PC-9 (cell line): ENCODE results near the gene BBIP1. TPM values are rescaled to one million over a fixed set of nuclear protein-coding genes. Genes with fewer than 3 reads are reported as not detected.

Experiments
- BruUV-seq: library from RNA; stranded (reverse); fragments of 400-500 nt; replicated peaks from 2 replicates; lab custom pipeline; 2021; lab: Mats Ljungman, UMichigan
- CTCF ChIA-PET: fragments of 300-600 bp; sonication (Branson Sonifier 250); formaldehyde crosslinking; loops from one replicate; lab custom pipeline; 2022; ENCODE audit warnings: antibody characterized with exemption; lab: Charles Lee
- POLR2A ChIA-PET: fragments of 300-600 bp; sonication (Branson Sonifier 250); formaldehyde crosslinking; loops from one replicate; lab custom pipeline; 2022; ENCODE audit warnings: antibody characterized with exemption; ENCODE audit not compliant: unreplicated experiment; lab: Charles Lee
- DNase-seq, 2 experiments: peaks; one replicate each; pipeline versions ENCODE4 v3.0.0 to v3.0.0-alpha.2; 2015 to 2022; ENCODE audit warnings: mixed read lengths in 1 of 2
- H2AFZ ChIP-seq: fragments of 200-600 bp; sonication (generic); 2 replicates; pipeline ENCODE4 v1.8.1; 2017; ENCODE audit warnings: antibody characterized with exemption
- H3F3A ChIP-seq: fragments of 200-600 bp; sonication (generic); 2 replicates; pipeline ENCODE4 v1.8.1; 2017; ENCODE audit warnings: antibody characterized with exemption, mild to moderate bottlenecking, low read depth; ENCODE audit not compliant: insufficient read depth
- H3K27ac ChIP-seq: fragments of 200-600 bp; sonication (generic); 2 replicates; pipeline ENCODE4 v1.6.1; 2016; ENCODE audit warnings: mixed run types
- H3K27me3 ChIP-seq: fragments of 200-600 bp; sonication (generic); 2 replicates; pipeline ENCODE4 v1.6.1; 2016; ENCODE audit warnings: low read depth, mixed run types; ENCODE audit not compliant: insufficient read depth
- H3K36me3 ChIP-seq: fragments of 200-600 bp; sonication (generic); 2 replicates; pipeline ENCODE4 v1.6.1; 2016; ENCODE audit warnings: low read depth, mixed run types
- H3K4me1 ChIP-seq: fragments of 200-600 bp; sonication (generic); replicated peaks from 2 replicates; pipeline ENCODE4 v1.6.1; 2016; ENCODE audit warnings: mixed run types; ENCODE audit not compliant: insufficient read depth
- H3K4me2 ChIP-seq: fragments of 200-600 bp; sonication (generic); 2 replicates; pipeline ENCODE4 v1.6.1; 2017; ENCODE audit warnings: mixed run types
- H3K4me3 ChIP-seq: fragments of 200-600 bp; sonication (generic); 2 replicates; pipeline ENCODE4 v1.6.1; 2016; ENCODE audit warnings: mixed run types
- H3K79me2 ChIP-seq: fragments of 200-600 bp; sonication (generic); 2 replicates; pipeline ENCODE4 v1.6.1; 2017; ENCODE audit warnings: low read depth, mixed run types
- H3K9me2 ChIP-seq: fragments of 200-600 bp; sonication (generic); 2 replicates; pipeline ENCODE4 v1.8.1; 2017; ENCODE audit warnings: mild to moderate bottlenecking; ENCODE audit not compliant: insufficient read depth
- H3K9me3 ChIP-seq: fragments of 200-600 bp; sonication (generic); 2 replicates; pipeline ENCODE4 v1.8.1; 2016; ENCODE audit warnings: low read depth; ENCODE audit not compliant: insufficient read depth
- H4K20me1 ChIP-seq: fragments of 200-600 bp; sonication (generic); 2 replicates; pipeline ENCODE4 v1.8.1; 2017; ENCODE audit not compliant: insufficient read depth
- EZH2 ChIP-seq: fragments of 200-600 bp; sonication (generic); IDR thresholded peaks from 2 replicates; pipeline ENCODE4 v1.8.0; 2017; ENCODE audit warnings: antibody characterized with exemption, low read depth
- intact Hi-C: fragments of 100-400 bp; cut with micrococcal nuclease; formaldehyde crosslinking; loops from one replicate; pipeline ENCODE4 v1.10.0; 2022; ENCODE audit not compliant: unreplicated experiment
- total RNA-seq: library from RNA; stranded (reverse); gene quantifications from 2 replicates; pipeline ENCODE4 v1.2.3, GENCODE V29; 2021
- TF ChIP-seq, protein P1 (sequence below): fragments of 200-600 bp; sonication (generic); conservative IDR thresholded peaks from 2 replicates; pipeline ENCODE4 v1.6.1; 2017; ENCODE audit warnings: mixed run types, antibody characterized with exemption, mild to moderate bottlenecking, moderate library complexity

BBIP1 gene
- total RNA-seq, 1 experiment from 2014 or later, result 14.9 TPM

- no peaks in the 10 kb centered on the region for H3K9me3 ChIP-seq
- H3K79me2 ChIP-seq, result peaks cover 81% of the 10 kb centered on the region
- H3K4me3 ChIP-seq, result no peak overlapping the region
- H2AFZ ChIP-seq, result no peak overlapping the region
- peak overlapping the region; percentile 66 for H3K4me2 ChIP-seq
- ChIA-PET CTCF (no interaction called here), POLR2A (interaction anchor here (0.6 to 0.7 kb wide), 3 partner anchors 29 to 338 kb away, joined by 4 to 8 read pairs (median 6); no protein-coding TSS in a partner anchor)
- peaks cover 37% of the 10 kb centered on the region for H3K4me1 ChIP-seq
- H3K27ac ChIP-seq, result peak overlapping the region; percentile 61
- H3K36me3 ChIP-seq, result no peaks in the 10 kb centered on the region
- H3F3A ChIP-seq, result peaks cover 12% of the 10 kb centered on the region
- no peaks in the 10 kb centered on the region for H3K9me2 ChIP-seq
- H4K20me1 ChIP-seq, result no peaks in the 10 kb centered on the region
- TF ChIP-seq, protein P1, sequence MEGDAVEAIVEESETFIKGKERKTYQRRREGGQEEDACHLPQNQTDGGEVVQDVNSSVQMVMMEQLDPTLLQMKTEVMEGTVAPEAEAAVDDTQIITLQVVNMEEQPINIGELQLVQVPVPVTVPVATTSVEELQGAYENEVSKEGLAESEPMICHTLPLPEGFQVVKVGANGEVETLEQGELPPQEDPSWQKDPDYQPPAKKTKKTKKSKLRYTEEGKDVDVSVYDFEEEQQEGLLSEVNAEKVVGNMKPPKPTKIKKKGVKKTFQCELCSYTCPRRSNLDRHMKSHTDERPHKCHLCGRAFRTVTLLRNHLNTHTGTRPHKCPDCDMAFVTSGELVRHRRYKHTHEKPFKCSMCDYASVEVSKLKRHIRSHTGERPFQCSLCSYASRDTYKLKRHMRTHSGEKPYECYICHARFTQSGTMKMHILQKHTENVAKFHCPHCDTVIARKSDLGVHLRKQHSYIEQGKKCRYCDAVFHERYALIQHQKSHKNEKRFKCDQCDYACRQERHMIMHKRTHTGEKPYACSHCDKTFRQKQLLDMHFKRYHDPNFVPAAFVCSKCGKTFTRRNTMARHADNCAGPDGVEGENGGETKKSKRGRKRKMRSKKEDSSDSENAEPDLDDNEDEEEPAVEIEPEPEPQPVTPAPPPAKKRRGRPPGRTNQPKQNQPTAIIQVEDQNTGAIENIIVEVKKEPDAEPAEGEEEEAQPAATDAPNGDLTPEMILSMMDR, result no peak
- no peak for TF ChIP-seq EZH2
- intact Hi-C loops, result no loop called here
- BruUV-seq, result no TSS peak
- no peak for DNase-seq
- no peaks in the 10 kb centered on the region for H3K27me3 ChIP-seq
Measured at GRCh38 chr10:110931769-110932381, 12.9 kb upstream of the BBIP1 start.

GRCh38 chr10:110927461-110927860, 8.5 kb upstream of the BBIP1 start:
- no peaks in the 10 kb centered on the region for H4K20me1 ChIP-seq
- CTCF ChIA-PET, result no interaction called here
- TF ChIP-seq, protein P1, result no peak
- TF ChIP-seq EZH2, result no peak

GRCh38 chr10:110923856-110924493, 5.0 kb upstream of the BBIP1 start:
- Histone ChIP-seq H4K20me1 (no peaks in the 10 kb centered on the region), H3K4me1 (peaks cover 17% of the 10 kb centered on the region), H3K27ac (no peak overlapping the region), H2AFZ (no peak overlapping the region), H3K9me2 (no peaks in the 10 kb centered on the region), H3K27me3 (no peaks in the 10 kb centered on the region), H3K79me2 (peaks cover 79% of the 10 kb centered on the region), H3F3A (no peaks in the 10 kb centered on the region), H3K4me2 (no peak overlapping the region), H3K9me3 (no peaks in the 10 kb centered on the region), H3K36me3 (no peaks in the 10 kb centered on the region), H3K4me3 (no peak overlapping the region)
- DNase-seq, result no peak
- TF ChIP-seq EZH2, result no peak
- TF ChIP-seq, protein P1, result no peak
- no TSS peak for BruUV-seq
- ChIA-PET CTCF (no interaction called here), POLR2A (no interaction called here)
- intact Hi-C loops, result no loop called here

More at GRCh38 chr10:110927461-110927860, 8.5 kb upstream of the BBIP1 start:
- no peaks in the 10 kb centered on the region for H3K36me3 ChIP-seq
- DNase-seq, result no peak
- no TSS peak for BruUV-seq
- intact Hi-C loops, result no loop called here
- no peak overlapping the region for H3K27ac ChIP-seq
- H3K9me2 ChIP-seq, result no peaks in the 10 kb centered on the region
- no peak overlapping the region for H2AFZ ChIP-seq
- no peak overlapping the region for H3K4me2 ChIP-seq
- no peak overlapping the region for H3K4me3 ChIP-seq
- peaks cover 8% of the 10 kb centered on the region for H3F3A ChIP-seq
- POLR2A ChIA-PET, result no interaction called here
- no peaks in the 10 kb centered on the region for H3K27me3 ChIP-seq
- peaks cover 88% of the 10 kb centered on the region for H3K79me2 ChIP-seq
- peaks cover 22% of the 10 kb centered on the region for H3K4me1 ChIP-seq
- no peaks in the 10 kb centered on the region for H3K9me3 ChIP-seq
